ENCODE measurements around the gene CLUH.

Gene CLUH

GRCh38 chr17:2721603-2722002 lies 10.0 kb upstream of the CLUH start:
- H3K4me3 ChIP-seq (ENCODE audit: control insufficient read depth, low read depth, low read length): no peak overlapping the region
- no peak for TF ChIP-seq CTCF (IDR thresholded peaks at IDR 0.05; ENCODE audit: control insufficient read depth, insufficient read depth, low read depth, low read length, missing control alignments)

GRCh38 chr17:2719861-2720260 lies 8.3 kb upstream of the CLUH start:
- no peak overlapping the region for H3K4me3 ChIP-seq (ENCODE audit: control insufficient read depth, low read depth, low read length)
- TF ChIP-seq CTCF (IDR thresholded peaks at IDR 0.05; ENCODE audit: control insufficient read depth, insufficient read depth, low read depth, low read length, missing control alignments): no peak
- no peak for DNase-seq (ENCODE audit: low read depth)

More at GRCh38 chr17:2721603-2722002, 10.0 kb upstream of the CLUH start:
- no peak for DNase-seq (ENCODE audit: low read depth)

GRCh38 chr17:2718150-2718938 lies 6.8 kb upstream of the CLUH start:
- DNase-seq (ENCODE audit: low read depth): no peak
- no peak for TF ChIP-seq CTCF (IDR thresholded peaks at IDR 0.05; ENCODE audit: control insufficient read depth, insufficient read depth, low read depth, low read length, missing control alignments)
- H3K4me3 ChIP-seq (ENCODE audit: control insufficient read depth, low read depth, low read length): no peak overlapping the region

- no peak overlapping the region for H3K4me3 ChIP-seq (ENCODE audit: control insufficient read depth, low read depth, low read length)
- no peak for DNase-seq (ENCODE audit: low read depth)
- TF ChIP-seq CTCF (IDR thresholded peaks at IDR 0.05; ENCODE audit: control insufficient read depth, insufficient read depth, low read depth, low read length, missing control alignments): no peak
These were observed 5.1 kb upstream of the CLUH start for GRCh38 chr17:2716649-2717048.

GRCh38 chr17:2713881-2714280 lies 2.3 kb upstream of the CLUH start:
- DNase-seq (ENCODE audit: low read depth): no peak
- no peak overlapping the region for H3K4me3 ChIP-seq (ENCODE audit: control insufficient read depth, low read depth, low read length)
- TF ChIP-seq CTCF (IDR thresholded peaks at IDR 0.05; ENCODE audit: control insufficient read depth, insufficient read depth, low read depth, low read length, missing control alignments): no peak

GRCh38 chr17:2712300-2713043 lies 908 bp upstream of the CLUH start:
- H3K4me3 ChIP-seq (ENCODE audit: control insufficient read depth, low read depth, low read length): peak overlapping the region; percentile 59
- no peak for DNase-seq (ENCODE audit: low read depth)
- TF ChIP-seq CTCF (IDR thresholded peaks at IDR 0.05; ENCODE audit: control insufficient read depth, insufficient read depth, low read depth, low read length, missing control alignments): no peak
